Measurements from ENCODE around the gene TBL1X.

The TBL1X gene

DNA sequence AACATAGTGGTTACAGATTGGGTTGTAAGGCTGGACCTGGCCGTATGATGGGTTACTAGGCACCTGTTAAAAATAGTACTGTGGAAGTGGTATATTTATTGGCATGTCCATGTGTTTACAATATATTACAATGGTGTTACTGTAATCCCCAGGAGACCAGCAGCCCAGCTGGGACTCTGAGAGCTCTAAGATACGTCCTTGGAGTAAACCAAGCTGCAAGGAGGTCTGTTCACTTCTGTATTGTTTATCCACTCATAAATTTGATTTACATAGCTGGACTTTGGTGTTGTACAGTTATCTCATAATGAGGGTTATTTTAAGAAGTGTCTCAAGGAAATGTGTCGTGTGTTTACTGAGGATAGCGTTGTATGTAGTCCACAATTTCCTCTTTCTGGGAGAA lies 93.8 kb downstream of the TBL1X start:
- in situ Hi-C loops (cut with HindIII; ENCODE audit: low pct_ligation_motif_present, low pct_unique_long_range_greater_than_20kb, low sequenced_read_pairs): no loop called here
- no peak for DNase-seq

DNA sequence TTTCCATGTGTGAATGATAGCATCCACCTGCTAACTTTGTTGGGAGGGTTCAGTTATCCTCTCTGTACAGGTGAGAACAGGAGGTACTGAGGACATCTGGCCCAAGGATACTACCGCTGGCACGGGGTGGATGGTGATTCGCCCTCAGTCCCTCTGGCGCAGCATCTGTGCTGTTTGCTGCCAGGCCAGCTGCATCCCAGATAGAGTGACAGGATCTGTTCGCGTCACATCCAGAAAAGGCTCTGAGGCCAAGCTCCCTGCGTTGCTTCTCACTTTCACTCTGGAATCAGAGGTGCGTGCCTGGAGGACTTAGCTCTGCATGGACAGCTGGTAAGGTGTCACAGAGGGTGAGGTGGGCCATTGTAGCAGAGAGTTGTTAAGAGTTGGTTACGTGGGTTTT lies 95.4 kb downstream of the TBL1X start:
- no peak for DNase-seq
- in situ Hi-C loops (cut with HindIII; ENCODE audit: low pct_ligation_motif_present, low pct_unique_long_range_greater_than_20kb, low sequenced_read_pairs): no loop called here

DNA sequence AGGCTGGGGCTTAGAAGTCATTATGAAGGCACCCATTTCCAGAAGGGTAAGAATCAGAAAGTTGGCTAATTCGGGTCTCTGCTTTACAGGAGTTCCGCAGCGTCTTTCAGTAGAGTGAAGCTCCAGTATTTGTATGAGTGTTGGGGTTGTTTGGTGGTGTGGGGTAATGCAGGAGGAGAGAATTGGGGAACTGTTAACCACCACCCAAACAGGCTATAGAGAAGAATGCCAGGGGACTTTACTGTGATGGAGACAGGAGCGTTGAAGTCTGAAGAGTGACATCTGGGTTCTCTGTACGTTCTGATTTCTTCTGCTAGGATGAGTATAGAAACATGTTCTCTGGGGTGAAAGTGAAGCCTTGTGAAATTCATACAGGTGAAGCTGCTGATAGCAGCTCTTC lies 96.3 kb downstream of the TBL1X start:
- no peak for DNase-seq
- in situ Hi-C loops (cut with HindIII; ENCODE audit: low pct_ligation_motif_present, low pct_unique_long_range_greater_than_20kb, low sequenced_read_pairs): no loop called here

DNA sequence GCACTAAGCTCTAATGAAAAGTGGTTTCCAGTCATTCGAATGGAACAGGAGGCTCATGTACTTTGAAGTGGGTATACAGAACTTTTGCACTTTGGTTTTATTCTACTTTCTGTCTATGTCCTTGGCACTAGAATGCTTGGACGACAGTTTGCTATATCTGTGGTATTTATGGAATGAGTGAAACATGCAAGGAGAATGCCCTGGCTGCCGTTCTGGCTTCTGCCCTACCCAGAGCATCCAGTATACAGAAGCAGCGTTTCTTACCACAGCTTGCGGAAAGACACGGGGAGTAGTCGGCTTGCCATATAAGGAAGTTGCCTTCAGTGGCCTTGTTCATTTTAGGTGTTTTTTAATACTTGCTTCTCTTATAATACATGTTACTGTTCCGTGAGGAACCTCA lies 98.0 kb downstream of the TBL1X start:
- in situ Hi-C loops (cut with HindIII; ENCODE audit: low pct_ligation_motif_present, low pct_unique_long_range_greater_than_20kb, low sequenced_read_pairs): no loop called here
- DNase-seq: peak; percentile 85

DNA sequence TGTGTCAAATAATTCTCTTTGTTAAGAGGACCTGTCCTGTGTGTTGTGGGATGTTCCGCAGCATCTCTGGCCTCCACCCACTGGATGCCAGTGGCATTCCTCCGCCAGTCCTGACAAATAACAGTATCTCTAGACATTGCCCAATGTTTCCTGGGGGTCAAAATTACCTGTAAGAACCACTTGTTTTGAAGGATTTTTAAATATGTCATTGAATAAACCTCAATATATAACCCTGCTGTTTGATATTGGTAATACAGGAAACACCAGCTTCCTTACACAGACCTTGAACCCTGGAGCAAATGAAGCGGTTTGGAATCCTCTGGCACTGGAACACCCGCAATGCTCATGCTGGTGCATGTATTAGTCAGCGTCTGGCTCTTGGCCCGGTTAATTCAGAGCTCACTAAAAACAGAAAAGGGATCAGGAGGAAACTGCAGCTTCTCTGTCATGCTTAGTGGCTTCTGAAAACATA lies 101.3 kb downstream of the TBL1X start:
- DNase-seq: peak; percentile 85

DNA sequence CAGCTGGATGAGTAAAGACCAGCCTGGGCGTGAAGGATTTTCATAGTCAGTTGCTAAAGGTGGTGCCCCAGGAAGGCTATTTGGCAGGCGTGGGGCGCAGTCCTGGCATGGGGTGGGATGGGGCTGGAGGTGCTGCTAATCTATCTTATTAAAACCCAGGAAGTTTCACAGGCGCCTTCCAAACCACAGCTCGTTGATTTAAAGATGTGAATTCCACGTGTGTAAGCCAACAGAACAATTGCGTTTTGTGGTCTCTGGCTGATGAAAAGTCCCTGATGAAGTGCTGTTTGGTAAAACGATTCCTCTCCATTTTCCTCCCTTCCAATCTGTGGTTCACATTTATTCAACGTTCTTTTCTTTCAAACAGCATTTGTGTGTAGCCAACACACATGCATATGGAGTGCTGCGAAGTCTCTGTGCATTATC lies 105.0 kb downstream of the TBL1X start:
- in situ Hi-C loops (cut with HindIII; ENCODE audit: low pct_ligation_motif_present, low pct_unique_long_range_greater_than_20kb, low sequenced_read_pairs): no loop called here
- DNase-seq: no peak

More for the DNA sequence above, 101.3 kb downstream of the TBL1X start:
- in situ Hi-C loops (cut with HindIII; ENCODE audit: low pct_ligation_motif_present, low pct_unique_long_range_greater_than_20kb, low sequenced_read_pairs): no loop called here

DNA sequence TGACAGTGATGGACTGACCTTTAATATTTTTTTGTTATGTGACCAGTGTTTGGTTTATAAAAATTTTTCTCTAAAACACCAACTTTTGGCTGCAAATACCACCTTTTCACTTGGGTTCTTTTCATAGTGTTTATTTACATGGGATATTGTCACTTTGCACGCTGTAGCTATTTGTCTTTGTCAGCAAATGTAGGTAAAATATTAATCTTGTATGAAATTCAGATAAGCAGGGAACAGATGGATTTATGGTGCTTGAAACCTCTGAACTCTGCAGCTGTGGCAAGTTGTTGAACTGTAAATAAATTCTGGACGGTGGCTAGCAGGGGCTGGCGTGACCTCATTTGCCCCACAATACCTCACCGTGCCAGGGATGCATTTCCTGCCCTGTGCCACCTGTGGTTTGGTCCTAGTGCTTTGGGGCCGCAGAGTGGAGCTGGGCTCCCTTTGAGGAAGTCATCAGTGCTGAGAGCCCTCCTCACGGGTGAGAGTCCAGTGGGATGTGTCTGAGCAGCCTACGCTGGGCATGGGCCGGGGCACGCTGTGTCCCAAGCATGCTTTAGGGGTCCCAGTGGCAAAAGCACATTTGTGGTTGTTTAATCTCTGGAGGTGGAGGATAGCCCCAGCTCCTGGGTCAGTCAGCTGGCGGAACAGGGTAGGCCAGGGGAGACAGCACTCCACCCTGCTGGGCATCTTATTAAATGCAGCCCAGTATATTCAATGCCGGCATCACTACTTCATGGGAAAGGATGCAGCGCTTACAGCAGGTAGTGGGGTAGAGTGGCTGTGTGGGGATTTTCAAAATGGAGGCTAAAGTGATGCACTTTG lies 108.6 kb downstream of the TBL1X start:
- DNase-seq: peak; percentile 2
- in situ Hi-C loops (cut with HindIII; ENCODE audit: low pct_ligation_motif_present, low pct_unique_long_range_greater_than_20kb, low sequenced_read_pairs): no loop called here

DNA sequence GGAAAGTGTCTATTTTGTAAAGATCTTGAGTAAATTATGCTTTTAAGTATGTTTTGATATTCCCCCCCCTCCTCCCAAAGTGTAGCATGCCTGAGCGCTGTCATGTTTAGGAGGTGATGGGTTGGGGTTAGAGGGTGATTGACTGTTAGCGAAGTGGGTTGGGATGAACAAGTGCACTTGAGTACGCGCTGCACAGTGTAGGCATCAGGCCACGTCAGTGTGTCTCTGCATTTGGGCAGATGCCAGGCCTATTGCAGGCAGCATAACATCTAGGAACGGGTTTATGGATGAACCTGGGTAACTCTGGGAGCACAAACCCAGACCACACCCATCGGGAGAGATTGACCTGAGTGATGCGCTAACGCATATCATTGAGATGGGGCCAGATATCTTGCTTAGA lies 111.2 kb downstream of the TBL1X start:
- in situ Hi-C loops (cut with HindIII; ENCODE audit: low pct_ligation_motif_present, low pct_unique_long_range_greater_than_20kb, low sequenced_read_pairs): no loop called here
- no peak for DNase-seq

DNA sequence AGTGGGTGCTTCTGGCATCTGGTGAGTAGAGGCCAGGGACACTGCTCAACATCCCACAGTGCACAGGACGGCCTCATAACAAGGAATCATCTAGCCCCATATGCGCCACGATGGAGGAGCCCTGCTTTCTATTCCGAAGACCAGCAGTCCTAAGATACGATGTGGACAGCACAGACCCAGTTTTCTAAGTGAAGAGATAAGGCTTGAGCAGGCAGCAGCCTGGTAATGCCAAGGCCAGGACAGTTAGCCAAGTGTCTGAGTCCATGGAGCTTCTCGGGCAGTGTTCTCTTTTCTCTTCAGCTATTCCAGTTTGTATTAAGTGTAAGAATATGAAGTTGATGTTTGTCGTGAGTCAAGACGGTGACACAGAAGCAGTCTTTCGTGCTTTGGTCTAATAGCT lies 112.7 kb downstream of the TBL1X start:
- no peak for DNase-seq
- in situ Hi-C loops (cut with HindIII; ENCODE audit: low pct_ligation_motif_present, low pct_unique_long_range_greater_than_20kb, low sequenced_read_pairs): no loop called here

DNA sequence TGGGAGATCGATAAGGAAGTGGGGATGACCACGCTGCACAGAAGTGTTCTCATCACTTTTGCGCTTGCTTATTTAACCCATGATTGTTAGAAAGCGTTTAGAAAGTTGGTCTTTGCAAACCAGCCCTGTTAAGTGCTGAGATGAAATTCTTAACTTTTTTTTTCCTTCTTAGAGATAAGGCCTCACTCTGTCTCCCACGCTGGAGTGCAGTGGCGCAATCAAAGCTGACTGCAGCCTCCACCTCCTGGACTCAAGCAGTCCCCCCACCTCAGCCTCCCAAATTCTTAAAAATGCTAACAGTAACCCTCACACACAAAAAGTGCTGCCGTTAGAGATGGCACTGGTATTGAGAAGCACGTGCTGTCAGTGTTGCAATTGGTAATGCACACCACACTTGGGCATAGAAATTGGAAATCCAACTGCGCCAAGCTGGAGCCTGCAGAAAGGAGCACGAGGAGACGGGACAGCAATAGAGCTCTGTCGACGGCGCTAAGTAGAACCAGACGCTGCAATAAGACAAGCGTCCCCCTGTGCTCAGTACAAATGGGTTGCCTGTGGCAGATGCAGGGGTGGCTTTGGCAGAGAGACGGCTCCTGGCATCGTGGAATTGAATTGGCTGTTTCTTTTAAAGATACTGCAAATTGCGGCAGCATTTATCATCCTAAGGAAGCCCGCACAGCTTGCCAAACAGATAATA lies 113.4 kb downstream of the TBL1X start:
- in situ Hi-C loops (cut with HindIII; ENCODE audit: low pct_ligation_motif_present, low pct_unique_long_range_greater_than_20kb, low sequenced_read_pairs): no loop called here
- no peak for DNase-seq

DNA sequence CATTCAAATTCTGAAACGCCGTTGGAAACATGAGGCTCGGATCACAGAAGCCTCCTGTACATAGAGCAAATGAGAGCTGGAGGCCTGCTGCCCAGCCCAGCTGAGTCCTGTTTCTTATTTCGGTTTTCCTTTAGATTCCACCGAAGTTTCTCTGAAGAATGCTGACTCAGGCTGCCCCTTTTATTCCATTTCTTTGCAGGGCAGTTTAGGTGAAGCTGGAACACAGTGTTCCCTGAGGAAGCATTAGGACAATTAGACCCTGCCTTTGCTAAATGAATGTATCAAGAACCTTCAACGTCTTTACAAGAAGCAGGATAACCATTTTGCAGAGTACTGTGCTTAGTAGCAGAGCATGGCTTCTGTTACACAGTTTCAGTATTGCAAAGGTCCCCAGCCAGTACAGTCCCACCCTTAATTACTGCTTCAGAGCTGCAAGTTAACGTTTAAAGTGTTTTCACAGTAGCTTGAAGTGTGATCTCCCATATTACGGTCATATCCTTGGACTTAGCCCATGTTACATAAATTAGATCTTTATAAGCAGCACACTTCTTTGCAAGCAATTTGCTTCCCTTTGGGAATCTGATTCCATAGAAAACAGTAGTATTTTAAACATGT lies 117.0 kb downstream of the TBL1X start:
- DNase-seq: no peak
- in situ Hi-C loops (cut with HindIII; ENCODE audit: low pct_ligation_motif_present, low pct_unique_long_range_greater_than_20kb, low sequenced_read_pairs): no loop called here

DNA sequence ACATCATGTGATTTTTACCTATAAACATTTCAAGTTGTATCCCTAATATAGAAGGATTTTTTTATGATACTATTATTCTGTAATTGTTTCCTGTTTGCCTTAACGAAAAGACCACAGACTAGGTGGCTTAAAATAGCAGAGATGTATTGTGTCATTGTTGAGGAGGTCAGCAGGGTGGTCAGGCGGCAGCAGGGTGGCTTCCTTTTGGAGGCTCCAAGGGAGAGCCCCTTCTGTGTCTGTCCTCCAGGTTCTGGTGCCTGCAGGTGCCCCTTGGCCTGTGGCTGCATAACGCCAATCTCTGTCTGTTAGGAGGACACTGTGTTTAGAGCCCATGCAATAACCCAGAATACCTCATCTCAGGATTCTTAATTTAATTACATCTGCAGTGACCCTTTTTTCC lies 118.1 kb downstream of the TBL1X start:
- DNase-seq: no peak
- in situ Hi-C loops (cut with HindIII; ENCODE audit: low pct_ligation_motif_present, low pct_unique_long_range_greater_than_20kb, low sequenced_read_pairs): no loop called here

DNA sequence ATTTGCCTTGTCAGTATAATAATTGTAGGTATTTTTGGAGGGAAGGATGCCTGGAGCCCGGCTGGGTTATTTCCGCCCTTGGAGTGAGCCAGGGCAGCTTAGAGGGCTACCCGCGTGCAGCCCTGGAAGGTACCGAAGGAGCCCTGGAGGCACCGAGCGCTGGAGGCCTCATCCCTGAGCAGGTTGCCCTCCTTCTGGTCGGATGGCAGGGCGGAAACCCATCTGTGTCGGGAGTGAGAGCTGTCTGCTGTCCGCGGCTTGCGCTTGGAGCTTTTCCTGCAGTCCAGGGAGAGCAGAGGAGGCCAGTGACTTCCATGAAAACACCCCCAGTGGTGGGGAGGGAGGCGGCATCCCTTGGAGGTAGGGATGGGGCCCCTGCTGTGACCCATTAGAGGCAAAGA lies 122.1 kb downstream of the TBL1X start:
- in situ Hi-C loops (cut with HindIII; ENCODE audit: low pct_ligation_motif_present, low pct_unique_long_range_greater_than_20kb, low sequenced_read_pairs): no loop called here
- DNase-seq: no peak

DNA sequence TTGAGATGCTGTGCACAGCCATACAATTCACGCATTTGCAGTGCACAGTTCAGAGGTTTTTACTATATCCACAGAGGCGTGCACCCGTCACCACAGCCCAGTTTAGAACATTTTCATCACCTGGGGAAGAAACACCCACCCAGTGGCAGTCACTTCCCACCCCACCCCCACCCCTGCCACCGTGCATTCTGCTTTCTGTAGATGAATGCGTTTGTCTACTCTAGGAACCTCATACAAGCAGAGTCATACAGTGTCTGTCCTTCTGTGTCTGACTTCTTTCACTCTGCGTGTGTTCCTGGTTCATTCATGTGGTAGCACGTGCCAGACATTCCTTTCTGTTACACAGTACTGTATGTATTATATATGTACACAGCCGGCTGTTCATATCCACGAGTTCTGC lies 122.8 kb downstream of the TBL1X start:
- in situ Hi-C loops (cut with HindIII; ENCODE audit: low pct_ligation_motif_present, low pct_unique_long_range_greater_than_20kb, low sequenced_read_pairs): no loop called here
- DNase-seq: no peak

DNA sequence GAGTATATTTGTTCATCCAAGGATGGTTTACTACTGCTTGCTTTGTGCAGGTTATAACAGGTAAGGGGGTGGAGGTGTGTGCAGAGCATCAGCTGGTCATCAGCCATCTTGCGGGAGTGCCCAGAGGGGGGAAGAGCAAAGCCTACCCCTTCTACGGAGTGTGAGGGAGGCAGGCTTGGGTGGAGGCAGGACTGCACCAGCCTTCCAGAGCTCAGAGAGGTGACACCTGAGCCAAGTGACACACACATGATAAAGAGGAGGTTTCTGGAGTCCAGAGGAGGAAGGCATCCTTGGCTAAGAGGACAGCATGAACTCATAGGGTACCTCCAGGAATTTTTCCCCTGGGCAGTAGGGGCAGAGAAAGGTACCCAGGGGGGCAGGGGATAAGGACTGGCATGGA lies 126.6 kb downstream of the TBL1X start:
- in situ Hi-C loops (cut with HindIII; ENCODE audit: low pct_ligation_motif_present, low pct_unique_long_range_greater_than_20kb, low sequenced_read_pairs): no loop called here
- DNase-seq: no peak

DNA sequence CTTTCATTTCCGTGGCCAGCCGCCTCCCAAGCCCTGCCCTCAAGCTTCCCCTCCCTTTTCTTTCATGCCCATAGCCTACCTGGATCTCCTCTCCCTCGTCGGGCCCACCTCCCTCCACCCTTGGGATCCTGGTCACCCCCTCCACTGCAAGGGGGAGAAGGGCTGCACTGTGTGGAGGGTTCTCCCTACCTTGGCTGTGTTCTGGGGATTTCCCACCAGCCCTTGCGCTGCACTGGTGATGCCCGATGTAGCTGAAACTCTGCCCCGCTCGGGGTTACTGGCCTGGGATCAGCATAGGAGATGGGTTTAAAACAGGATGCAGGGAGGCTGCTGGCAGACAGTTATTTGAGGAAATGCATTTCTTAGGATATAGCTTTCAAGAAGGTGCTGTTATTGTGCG lies 128.9 kb downstream of the TBL1X start:
- in situ Hi-C loops (cut with HindIII; ENCODE audit: low pct_ligation_motif_present, low pct_unique_long_range_greater_than_20kb, low sequenced_read_pairs): no loop called here
- DNase-seq: no peak

DNA sequence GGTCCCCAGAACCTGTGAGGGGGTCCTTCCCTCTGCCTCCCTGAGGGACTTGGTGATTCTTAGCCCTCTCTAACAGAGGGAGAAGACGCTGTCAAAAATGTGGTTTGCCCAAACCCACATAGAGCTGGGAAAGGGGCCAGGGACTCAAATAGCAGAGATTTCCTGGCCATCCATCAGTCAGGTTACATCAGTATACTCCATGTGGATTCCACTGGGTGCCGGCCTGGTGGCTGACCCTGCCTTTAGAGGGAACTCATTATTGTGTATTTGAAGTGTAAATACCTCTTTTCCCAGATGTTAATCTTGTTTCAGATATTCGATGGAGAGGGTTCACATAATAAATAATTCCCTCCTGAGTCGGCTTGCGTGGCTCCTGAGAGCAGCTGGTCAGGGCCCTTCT lies 130.3 kb downstream of the TBL1X start:
- in situ Hi-C loops (cut with HindIII; ENCODE audit: low pct_ligation_motif_present, low pct_unique_long_range_greater_than_20kb, low sequenced_read_pairs): no loop called here
- peak; percentile 16 for DNase-seq

DNA sequence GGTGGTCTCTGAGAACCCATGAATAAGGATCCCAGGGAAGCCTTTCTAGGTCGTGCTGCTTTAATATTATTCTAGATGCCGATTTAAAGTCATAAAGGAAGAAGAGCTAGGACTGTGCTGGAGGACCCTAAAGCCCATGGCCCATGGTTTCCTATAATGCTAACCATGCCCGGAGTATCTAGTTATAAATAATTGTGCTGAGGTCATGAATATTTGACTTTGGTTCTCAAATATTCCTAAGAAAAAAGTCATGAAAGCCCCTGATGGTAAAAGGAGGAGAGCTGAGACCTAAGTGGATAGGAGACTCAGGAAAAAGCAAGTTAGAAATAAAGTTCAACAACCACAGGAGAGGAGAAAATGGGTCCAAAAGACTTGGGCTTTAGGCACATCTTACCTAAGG lies 132.0 kb downstream of the TBL1X start:
- in situ Hi-C loops (cut with HindIII; ENCODE audit: low pct_ligation_motif_present, low pct_unique_long_range_greater_than_20kb, low sequenced_read_pairs): no loop called here
- no peak for DNase-seq

DNA sequence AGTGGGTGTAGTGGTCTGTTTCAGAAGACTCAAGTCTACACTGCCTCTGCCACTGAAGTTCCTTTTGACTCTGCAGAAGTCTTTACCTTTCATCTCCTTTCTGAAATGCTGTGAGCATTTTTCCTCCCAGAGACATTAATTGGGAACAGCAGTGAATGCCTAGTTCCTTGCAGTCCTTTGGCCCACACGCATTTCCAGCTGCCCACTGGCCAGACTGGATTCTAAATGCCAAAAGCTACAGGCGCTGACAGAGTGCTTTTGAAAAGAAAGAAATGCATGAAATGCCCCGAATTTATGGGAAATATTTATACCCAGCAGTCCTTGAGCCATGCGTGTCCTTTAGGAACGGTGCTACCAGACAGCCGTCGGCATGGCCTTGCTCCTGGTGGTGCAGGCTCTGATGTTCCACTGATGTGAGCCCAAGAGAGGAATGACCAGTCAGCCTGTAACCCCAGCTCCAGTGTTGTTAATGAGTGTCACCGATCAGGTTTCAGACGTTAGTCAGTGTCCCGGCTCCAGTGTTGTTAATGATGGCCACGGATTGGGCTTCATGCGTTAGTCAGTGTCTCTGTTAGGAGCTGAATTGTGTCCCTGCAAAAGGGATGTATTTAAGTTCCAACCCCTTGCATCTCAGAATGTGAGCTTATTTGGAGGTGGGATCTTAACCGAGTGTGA lies 132.6 kb downstream of the TBL1X start:
- in situ Hi-C loops (cut with HindIII; ENCODE audit: low pct_ligation_motif_present, low pct_unique_long_range_greater_than_20kb, low sequenced_read_pairs): no loop called here
- no peak for DNase-seq
